Lower leg skin (tissue), 4 donors: ENCODE measurements around the gene RAB19. TPM values are rescaled to one million over a fixed set of nuclear protein-coding genes. Genes with fewer than 3 reads are reported as not detected.

Experiments used
- DNase-seq, 2 donors: peaks; one replicate each; pipeline ENCODE4 v3.0.0-alpha.2; 2019; ENCODE audit warnings: low spot score in 2 of 2
- H3K4me3 ChIP-seq: fragments of 200-600 bp; sonication (generic); 2 replicates; pipeline ENCODE4 v1.5.1; 2017; ENCODE audit warnings: mild to moderate bottlenecking, low read depth; ENCODE audit not compliant: poor library complexity, severe bottlenecking
- POLR2A ChIP-seq, 2 donors: fragments of 450-650 bp; IDR thresholded peaks; one replicate each; pipeline ENCODE4 v1.6.1; 2016 to 2017; ENCODE audit warnings: antibody characterized with exemption in 2 of 2, mild to moderate bottlenecking in 1 of 2, moderate library complexity in 1 of 2
- WGBS, 2 donors: methylation state at CpG; one replicate each; pipeline ENCODE4 v1.1.5; 2018; 5-methylcytosine and 5-hydroxymethylcytosine counted together
- intact Hi-C: fragments of 100-400 bp; cut with DNase I; formaldehyde crosslinking; loops from one replicate; pipeline ENCODE4 v1.15.0; 2023; ENCODE audit warnings: low total_unique reads
- total RNA-seq, 4 donors: library from RNA; depleted of rRNA; stranded (reverse); fragments of >200 nt; gene quantifications; one replicate each; pipeline ENCODE4 v1.1.0, GENCODE V29; 2016
- TF ChIP-seq, protein P1 (sequence below), 3 donors: fragments of 450-650 bp; IDR thresholded peaks; one replicate each; pipeline ENCODE4 v1.5.1; 2016; ENCODE audit warnings: antibody characterized with exemption in 3 of 3, mild to moderate bottlenecking in 3 of 3, moderate library complexity in 2 of 3

The RAB19 gene
- total RNA-seq, 4 donors from 2014 or later, result 0.47 to 1.5 (median 0.72) TPM; not detected in 1

DNA sequence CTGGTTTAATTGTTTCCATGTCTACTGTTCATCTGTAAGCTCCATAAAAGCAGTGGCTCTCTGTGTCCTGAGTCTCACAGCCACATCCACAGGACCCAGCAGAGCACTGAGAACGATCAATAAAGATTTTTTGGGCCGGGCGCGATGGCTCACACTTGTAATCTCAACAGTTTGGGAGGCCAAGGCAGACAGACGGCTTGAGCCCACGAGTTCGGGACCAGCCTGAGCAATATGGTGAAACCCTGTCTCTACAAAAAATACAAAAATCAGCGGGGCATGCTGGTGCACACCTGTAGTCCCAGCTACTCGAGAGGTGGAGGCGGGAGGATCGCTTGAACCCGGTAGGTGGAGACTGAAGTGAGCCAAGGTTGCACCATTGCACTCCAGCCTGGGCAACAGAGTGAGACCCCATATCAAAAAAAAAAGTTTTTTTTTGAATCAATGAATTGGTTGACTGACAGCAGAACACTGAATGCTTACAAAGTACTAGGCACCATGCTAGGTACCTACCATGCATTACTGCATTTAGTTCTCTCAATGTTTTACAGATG is 10.0 kb upstream of the RAB19 start:
- H3K4me3 ChIP-seq, result no peak overlapping the region
- WGBS, 2 donors, result 94 to 96% methylated on average over 12 of the region's 12 CpGs
- intact Hi-C loops, result no loop called here
- TF ChIP-seq, protein P1, sequence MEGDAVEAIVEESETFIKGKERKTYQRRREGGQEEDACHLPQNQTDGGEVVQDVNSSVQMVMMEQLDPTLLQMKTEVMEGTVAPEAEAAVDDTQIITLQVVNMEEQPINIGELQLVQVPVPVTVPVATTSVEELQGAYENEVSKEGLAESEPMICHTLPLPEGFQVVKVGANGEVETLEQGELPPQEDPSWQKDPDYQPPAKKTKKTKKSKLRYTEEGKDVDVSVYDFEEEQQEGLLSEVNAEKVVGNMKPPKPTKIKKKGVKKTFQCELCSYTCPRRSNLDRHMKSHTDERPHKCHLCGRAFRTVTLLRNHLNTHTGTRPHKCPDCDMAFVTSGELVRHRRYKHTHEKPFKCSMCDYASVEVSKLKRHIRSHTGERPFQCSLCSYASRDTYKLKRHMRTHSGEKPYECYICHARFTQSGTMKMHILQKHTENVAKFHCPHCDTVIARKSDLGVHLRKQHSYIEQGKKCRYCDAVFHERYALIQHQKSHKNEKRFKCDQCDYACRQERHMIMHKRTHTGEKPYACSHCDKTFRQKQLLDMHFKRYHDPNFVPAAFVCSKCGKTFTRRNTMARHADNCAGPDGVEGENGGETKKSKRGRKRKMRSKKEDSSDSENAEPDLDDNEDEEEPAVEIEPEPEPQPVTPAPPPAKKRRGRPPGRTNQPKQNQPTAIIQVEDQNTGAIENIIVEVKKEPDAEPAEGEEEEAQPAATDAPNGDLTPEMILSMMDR (IDR thresholded peaks at IDR 0.05), result no peak
- no peak for TF ChIP-seq POLR2A (IDR thresholded peaks at IDR 0.05)
- no peak for DNase-seq

GRCh38 chr7:140397784-140398750 is 5.8 kb upstream of the RAB19 start, which contains the start of gene SLC37A3:
Gene SLC37A3, minus strand, starts transcription at chr7:140398530. Its CDS starts 16,004 bp downstream, at chr7:140382526.
- 1% methylated on average over 44 to 59 of the region's 66 CpGs for WGBS, 2 donors
- intact Hi-C loops, result no loop called here
- peak within 1 kb of the TSS; percentile 95 for H3K4me3 ChIP-seq
- peak; percentile 76 to 96 for DNase-seq
- TF ChIP-seq, protein P1 (IDR thresholded peaks at IDR 0.05), result no peak
- no peak for TF ChIP-seq POLR2A (IDR thresholded peaks at IDR 0.05)

DNA sequence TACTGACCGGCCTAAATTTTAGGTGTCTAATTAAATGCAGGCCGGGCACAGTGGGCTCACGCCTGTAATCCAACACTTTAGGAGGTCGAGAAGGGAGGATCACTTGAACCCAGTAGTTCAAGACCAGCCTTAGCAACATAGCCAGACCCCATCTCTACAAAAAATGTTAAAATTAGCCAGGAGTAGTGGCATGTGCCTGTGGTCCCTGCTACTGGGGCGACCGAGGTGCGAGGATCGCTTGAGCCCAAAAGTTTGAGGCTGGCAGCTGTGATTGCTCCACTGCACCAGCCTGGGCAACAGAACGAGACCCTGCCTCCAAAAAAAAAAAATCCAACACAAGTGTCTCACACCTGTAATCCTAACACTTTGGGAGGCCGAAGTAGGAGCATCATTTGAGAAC is 5.0 kb upstream of the RAB19 start:
- intact Hi-C loops, result no loop called here
- no peak for TF ChIP-seq POLR2A (IDR thresholded peaks at IDR 0.05)
- TF ChIP-seq, protein P1 (IDR thresholded peaks at IDR 0.05), result no peak
- WGBS, 2 donors, result 80% methylated on average over 10 of the region's 10 CpGs
- no peak overlapping the region for H3K4me3 ChIP-seq
- DNase-seq, result no peak

GRCh38 chr7:140400381-140400780 is 3.5 kb upstream of the RAB19 start:
- TF ChIP-seq, protein P1 (IDR thresholded peaks at IDR 0.05), result no peak
- no peak for TF ChIP-seq POLR2A (IDR thresholded peaks at IDR 0.05)
- no peak for DNase-seq
- H3K4me3 ChIP-seq, result no peak overlapping the region
- intact Hi-C loops, result no loop called here
- WGBS, 2 donors, result 79 to 83% methylated on average over 3 of the region's 3 CpGs

GRCh38 chr7:140402178-140402835 is 1.6 kb upstream of the RAB19 start:
- TF ChIP-seq POLR2A (IDR thresholded peaks at IDR 0.05), result no peak
- TF ChIP-seq, protein P1 (IDR thresholded peaks at IDR 0.05), result no peak
- intact Hi-C loops, result no loop called here
- no peak overlapping the region for H3K4me3 ChIP-seq
- WGBS, 2 donors, result 61 to 75% methylated on average over 2 of the region's 2 CpGs
- no peak for DNase-seq
